Left lung (tissue), 10 donors: ENCODE results near the gene NAGLU. TPM values are rescaled to one million over a fixed set of nuclear protein-coding genes. Genes with fewer than 3 reads are reported as not detected.

ENCODE experiments used
- ATAC-seq: fragments of 200-7000 bp; cut with Tn5 transposase; one replicate; pipeline ENCODE4 v1.9.1; 2020; ENCODE audit warnings: moderate library complexity
- DNase-seq, 4 donors: peaks; one replicate each; pipeline ENCODE4 v3.0.0-alpha.2; 2013 to 2020
- H3K27ac ChIP-seq, 2 donors: fragments of 200-600 bp; sonication (generic) in 1 of 2; one replicate each; pipeline versions ENCODE4 v1.5.0 to v1.8.0; 2020 to 2021
- H3K27me3 ChIP-seq, 2 donors: fragments of 200-600 bp; sonication (generic) in 1 of 2; one replicate each; pipeline versions ENCODE4 v1.5.0 to v1.8.0; 2020 to 2021
- H3K36me3 ChIP-seq, 2 donors: fragments of 200-600 bp; sonication (generic) in 1 of 2; one replicate each; pipeline versions ENCODE4 v1.5.0 to v1.8.0; 2020 to 2021
- H3K4me1 ChIP-seq, 2 donors: fragments of 200-600 bp; one replicate each; pipeline ENCODE4 v1.8.0; 2021
- H3K4me3 ChIP-seq, 2 donors: fragments of 200-600 bp; sonication (generic) in 1 of 2; one replicate each; pipeline versions ENCODE4 v1.5.0 to v1.8.0; 2020 to 2021; ENCODE audit warnings: mild to moderate bottlenecking in 1 of 2
- H3K9me3 ChIP-seq, 2 donors: fragments of 200-600 bp; sonication (generic) in 1 of 2; one replicate each; pipeline versions ENCODE4 v1.5.0 to v1.8.0; 2020 to 2021
- CTCF ChIP-seq, 2 donors: fragments of 200-600 bp; sonication (generic) in 1 of 2; IDR thresholded peaks; one replicate each; pipeline versions ENCODE4 v1.5.0 to v1.8.0; 2021; ENCODE audit warnings: antibody characterized with exemption in 2 of 2
- intact Hi-C, 2 donors: fragments of 100-400 bp; cut with DNase I; formaldehyde crosslinking; loops; one replicate each; pipeline versions ENCODE4 v1.11.2 to v1.14.2; 2022
- polyA plus RNA-seq, 6 donors: library from polyadenylated mRNA; unstranded; fragments of 120-200 nt; gene quantifications; one replicate each; pipeline ENCODE4 v1.2.1, GENCODE V29; 2013; ENCODE audit not compliant: insufficient read length in 6 of 6
- total RNA-seq, 2 donors: library from RNA; stranded (reverse); fragmentation: NEBNext Ultra II Directional; extraction: Animal tissue kit (Norgen Biotek cat#: 25700); gene quantifications; one replicate each; pipeline ENCODE4 v1.2.1, GENCODE V29; 2021
- donor health status: DM: no; HTN: yes; CAD: no.
- donor health status: DM: no; HTN: no; CAD: no.

Gene NAGLU
- total and polyA plus RNA-seq, 8 donors = 10.3 to 56.2 (median 14.3) TPM

GRCh38 chr17:42519546-42520491 lies 16.2 kb upstream of the NAGLU start:
- H3K9me3 ChIP-seq = no peaks in the 10 kb centered on the region
- H3K27ac ChIP-seq = peak overlapping the region; percentile 83 to 93
- DNase-seq = peak in 3 of 4 donors; percentile 91 to 95 (median 93)
- intact Hi-C loops = loop anchor here in 1 of 2 donors (5.0 kb wide), 1 partner anchor 98 kb away; the partner anchor contains the start of gene CAVIN1
- no peaks in the 10 kb centered on the region for H3K27me3 ChIP-seq
- H3K4me3 ChIP-seq = no peak overlapping the region
- peaks cover 54 to 67% of the 10 kb centered on the region in 2 donors for H3K4me1 ChIP-seq
- H3K36me3 ChIP-seq = peaks cover 0 to 54% of the 10 kb centered on the region in 2 donors
- TF ChIP-seq CTCF (IDR thresholded peaks at IDR 0.05) = no peak
- ATAC-seq = peak; percentile 66

- ATAC-seq = no peak
- Histone ChIP-seq H3K4me1 (peaks cover 54 to 69% of the 10 kb centered on the region in 2 donors), H3K27me3 (no peaks in the 10 kb centered on the region), H3K4me3 (no peak overlapping the region), H3K36me3 (peaks cover 0 to 47% of the 10 kb centered on the region in 2 donors), H3K9me3 (no peaks in the 10 kb centered on the region), H3K27ac (peak overlapping the region; percentile 83 to 93)
- no peak for DNase-seq
- intact Hi-C loops = no loop called here
- no peak for TF ChIP-seq CTCF (IDR thresholded peaks at IDR 0.05)
These were observed 15.5 kb upstream of the NAGLU start for GRCh38 chr17:42520540-42520951.

- ATAC-seq (no peak), DNase-seq (no peak)
- H3K4me1 ChIP-seq = peaks cover 57 to 70% of the 10 kb centered on the region in 2 donors
- no peak for TF ChIP-seq CTCF (IDR thresholded peaks at IDR 0.05)
- H3K27me3 ChIP-seq = no peaks in the 10 kb centered on the region
- H3K27ac ChIP-seq = peak overlapping the region; percentile 83 to 93
- no peaks in the 10 kb centered on the region for H3K9me3 ChIP-seq
- no peak overlapping the region for H3K4me3 ChIP-seq
- intact Hi-C loops = no loop called here
- H3K36me3 ChIP-seq = peaks cover 0 to 42% of the 10 kb centered on the region in 2 donors
These were observed 15.0 kb upstream of the NAGLU start for GRCh38 chr17:42521036-42521435.

DNA sequence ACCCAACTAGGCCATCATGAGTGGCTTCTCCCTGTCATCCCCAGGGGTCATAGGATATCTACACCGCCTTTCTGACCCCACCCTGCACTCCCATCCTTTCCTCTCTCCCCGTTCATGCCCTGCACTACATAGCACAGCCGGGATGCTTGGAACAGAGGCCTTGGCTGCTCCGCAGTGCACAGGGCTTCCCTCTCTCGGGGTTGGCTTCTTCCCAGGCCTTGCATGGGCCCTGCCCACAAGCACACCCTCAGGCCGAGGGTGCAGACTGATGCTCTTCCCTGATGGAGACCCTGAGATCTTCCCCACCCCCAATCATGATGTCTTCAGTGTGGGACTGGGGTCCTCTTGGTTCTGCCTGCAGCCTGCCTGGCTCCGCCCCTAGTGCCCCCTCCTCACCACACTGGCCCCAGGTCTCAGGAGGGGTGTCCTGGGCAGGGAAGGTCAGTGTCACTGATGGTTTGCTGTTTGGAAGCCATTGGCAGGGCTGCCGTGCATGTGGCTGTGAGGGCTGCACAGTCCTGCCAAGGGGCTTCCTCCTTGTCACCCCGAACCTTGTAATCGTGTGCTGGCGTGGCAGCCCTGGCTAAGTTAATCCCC lies 14.3 kb upstream of the NAGLU start:
- intact Hi-C loops = no loop called here
- no peak for ATAC-seq
- no peaks in the 10 kb centered on the region for H3K9me3 ChIP-seq

More for the DNA sequence above, 14.3 kb upstream of the NAGLU start:
- H3K36me3 ChIP-seq = peaks cover 0 to 35% of the 10 kb centered on the region in 2 donors
- H3K27me3 ChIP-seq = no peaks in the 10 kb centered on the region
- peaks cover 63 to 76% of the 10 kb centered on the region in 2 donors for H3K4me1 ChIP-seq
- H3K27ac ChIP-seq = peak overlapping the region; percentile 83 to 93
- no peak overlapping the region for H3K4me3 ChIP-seq
- no peak for DNase-seq
- no peak for TF ChIP-seq CTCF (IDR thresholded peaks at IDR 0.05)
